ENCODE data around the gene KAZALD1.
"Not testable (repeated sequence)": the region's sequence is repeated elsewhere in the genome, so short reads cannot be mapped to it uniquely, and the experiment has no call there.

Gene KAZALD1

DNA sequence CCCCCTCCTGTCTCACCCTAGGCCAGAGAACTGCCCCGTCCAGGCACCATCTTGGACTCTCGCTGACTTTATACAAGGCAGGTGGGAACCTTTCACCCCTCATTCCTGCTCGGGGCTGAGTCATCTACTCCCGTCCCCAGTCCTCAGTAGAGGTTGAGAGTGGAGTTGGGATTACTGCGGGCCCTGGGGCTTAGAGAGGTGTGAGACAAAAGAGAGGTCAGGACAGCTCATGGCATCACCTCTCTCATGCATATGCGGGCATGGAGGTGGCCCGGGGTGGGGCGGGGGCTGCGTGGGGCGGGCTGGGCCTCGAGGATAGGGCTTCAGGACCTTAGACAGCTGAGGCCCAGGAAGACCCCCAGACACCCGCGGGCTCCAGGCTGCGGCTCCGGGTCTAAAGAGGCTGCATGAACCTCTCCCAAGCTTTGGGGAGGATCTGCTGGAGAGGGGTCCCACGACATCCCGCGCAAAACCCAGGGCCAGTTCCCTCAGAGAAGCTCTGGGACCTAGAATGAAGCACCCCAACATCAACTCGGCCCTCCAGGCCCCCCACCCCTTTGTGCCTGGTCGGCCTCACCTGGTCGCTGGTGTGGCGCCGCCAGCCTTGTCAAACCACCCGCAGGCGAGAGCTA, 31.2 kb upstream of the KAZALD1 start:
- DNase-seq, result no peak

DNA sequence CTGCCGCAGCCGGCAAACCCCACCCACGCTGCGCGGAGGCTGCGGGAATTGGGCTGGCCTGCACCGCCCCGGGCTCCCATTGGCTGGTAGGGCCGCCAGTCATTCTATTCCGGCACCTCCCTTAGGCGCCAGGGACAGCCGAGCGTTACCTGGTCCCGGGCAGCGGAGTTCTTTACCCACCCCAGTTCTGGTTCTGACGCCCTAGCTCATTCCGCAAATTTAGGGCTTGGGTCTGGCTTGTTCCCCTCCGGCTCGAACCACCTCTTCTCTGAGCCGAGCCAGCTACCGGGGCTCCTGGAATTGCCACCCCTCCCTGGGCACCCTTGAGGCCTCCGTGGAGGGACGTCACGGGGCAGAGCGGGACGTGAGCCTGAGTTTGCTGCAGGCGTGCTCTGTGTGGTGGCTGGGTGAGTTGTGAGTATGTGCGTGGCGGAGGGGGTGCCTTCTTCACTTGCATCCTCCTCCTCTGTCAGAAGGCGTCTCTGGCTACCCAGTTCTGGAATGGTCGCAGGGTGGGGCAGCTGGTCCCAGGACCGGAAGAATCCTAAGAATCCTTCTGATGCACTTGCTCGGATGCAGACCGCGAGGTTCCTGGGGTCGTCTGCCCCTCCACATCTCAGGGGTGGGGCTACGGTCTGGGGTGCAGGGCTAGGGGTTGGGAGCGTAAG, 30.5 kb upstream of the KAZALD1 start, which contains the start of the genes PDZD7 and SFXN3:
Gene PDZD7, minus strand, starts transcription at position 2 of the 668 bp plus-strand sequence. CDS start 910 bp downstream, outside the sequence.
Gene SFXN3, plus strand, starts transcription at position 107 of the 668 bp plus-strand sequence. CDS start 3,461 bp downstream, outside the sequence.
- DNase-seq, result peak; percentile 34 to 99 (median 90)

DNA sequence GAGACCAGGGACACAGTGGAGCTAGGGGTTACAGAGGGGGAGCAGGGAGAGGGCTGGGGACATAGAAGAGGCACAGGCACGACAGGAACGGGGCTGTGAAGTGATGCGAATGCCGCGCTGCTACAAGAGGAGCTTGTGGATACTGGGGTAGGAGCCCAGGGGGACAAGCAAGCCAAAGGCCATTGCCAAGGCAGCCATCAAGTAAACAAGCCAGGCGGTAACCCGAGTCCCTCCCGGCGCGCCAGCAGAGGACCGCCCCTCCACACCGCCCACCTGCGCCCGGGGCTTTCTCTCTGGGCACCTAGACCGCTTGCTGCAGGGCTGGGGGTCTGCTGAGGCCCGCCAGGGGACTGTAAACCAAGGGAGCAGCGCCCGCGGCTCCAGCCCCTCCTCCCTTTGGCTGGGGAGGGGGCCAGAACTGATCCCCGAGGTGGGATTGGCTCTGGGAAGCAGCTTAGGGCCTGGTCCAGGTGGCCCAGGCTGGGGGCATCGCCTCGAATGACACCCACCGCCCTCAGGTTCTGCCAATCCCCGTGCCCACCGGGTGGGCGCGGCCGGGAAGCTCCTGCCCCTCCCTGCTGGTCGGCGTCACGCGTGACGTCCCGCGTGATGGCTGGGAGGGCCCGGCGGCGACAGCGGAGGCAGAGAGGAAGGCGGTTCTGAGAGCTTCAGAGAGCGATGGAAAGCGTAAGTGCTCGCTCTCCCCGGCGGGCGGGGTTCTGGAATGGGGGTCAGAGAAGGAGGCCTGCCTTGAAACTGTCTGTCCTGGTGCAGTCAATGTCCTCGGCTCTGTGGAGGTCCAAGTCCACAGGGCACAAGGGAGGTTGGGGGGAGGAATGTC, 29.8 kb upstream of the KAZALD1 start:
- peak; percentile 40 to 91 (median 78) for DNase-seq

DNA sequence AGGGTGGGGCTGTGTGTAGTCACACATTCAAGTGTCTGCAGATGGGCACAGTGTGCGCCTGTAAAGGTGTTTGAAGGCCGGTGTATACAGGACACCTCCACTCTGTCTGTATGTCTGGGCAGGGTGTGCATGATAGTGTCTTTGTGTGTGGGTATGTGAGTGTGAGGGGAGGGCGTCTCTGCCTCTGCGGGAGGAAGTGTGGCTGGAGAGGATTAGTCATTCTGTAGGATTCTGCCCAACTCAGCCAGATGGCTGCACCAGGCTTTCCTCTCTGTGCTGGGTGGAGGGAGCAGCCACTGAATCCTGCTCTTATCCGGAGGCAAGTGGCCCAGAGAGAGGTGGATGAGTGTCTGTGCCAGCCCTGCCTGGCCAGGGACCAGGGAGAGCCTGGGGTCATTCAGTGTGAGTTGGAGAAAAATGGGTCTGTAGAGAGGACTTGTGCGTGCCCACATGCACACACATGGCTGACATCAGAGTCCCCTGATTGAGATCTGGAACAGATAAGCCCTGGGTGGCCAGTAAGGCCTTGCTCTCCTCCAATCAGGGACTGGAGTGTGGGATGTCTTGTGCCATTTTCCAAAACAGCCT, 29.1 kb upstream of the KAZALD1 start:
- DNase-seq, result peak in 46 of 56 donors; percentile 37 to 86 (median 69)

DNA sequence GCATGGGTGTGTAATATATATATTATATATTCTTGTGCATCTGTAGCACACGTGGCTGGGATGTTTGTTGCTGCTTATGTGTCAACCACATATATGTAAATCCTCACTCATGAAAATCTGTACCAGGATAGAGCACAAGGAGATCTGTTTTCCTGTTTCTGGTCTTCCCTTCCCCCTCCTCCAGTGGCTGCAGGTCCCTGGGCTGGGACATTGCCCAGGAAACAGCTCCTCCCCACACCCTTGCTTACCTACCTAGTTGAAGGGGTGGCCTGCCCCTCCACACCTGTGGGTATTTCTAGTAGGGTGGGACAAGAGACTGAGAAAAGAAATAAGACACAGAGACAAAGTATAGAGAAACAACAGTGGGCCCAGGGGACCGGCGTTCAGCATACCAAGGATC, 28.5 kb upstream of the KAZALD1 start:
- no peak for DNase-seq

DNA sequence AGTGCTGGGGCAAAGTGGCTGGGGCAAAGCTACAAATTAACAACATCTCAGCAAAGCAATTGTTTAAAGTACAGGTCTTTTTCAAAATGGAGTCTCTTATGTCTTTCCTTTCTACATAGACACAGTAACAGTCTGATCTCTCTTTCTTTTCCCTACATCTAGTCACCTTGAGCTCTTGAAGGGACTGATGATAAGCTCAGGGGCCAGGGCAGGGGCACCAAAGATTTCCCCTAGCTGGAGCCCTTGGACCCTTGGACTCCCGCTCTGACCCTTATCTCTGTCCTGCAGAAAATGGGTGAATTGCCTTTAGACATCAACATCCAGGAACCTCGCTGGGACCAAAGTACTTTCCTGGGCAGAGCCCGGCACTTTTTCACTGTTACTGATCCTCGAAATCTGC, 27.4 kb upstream of the KAZALD1 start:
- not testable (repeated sequence) for DNase-seq

DNA sequence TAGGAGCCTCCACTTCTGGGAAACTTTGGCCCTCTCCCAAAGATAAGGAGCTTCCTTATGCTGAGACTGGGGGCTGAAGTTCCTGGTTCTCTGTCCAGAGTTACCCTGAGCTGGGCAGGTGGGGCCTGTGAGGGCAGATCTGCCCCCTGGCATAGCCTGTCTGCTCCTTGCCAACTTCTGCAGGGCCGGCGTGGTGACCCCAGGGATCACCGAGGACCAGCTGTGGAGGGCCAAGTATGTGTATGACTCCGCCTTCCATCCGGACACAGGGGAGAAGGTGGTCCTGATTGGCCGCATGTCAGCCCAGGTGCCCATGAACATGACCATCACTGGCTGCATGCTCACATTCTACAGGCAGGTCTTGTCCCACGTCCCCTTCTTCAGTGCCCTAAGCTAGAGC, 26.5 kb upstream of the KAZALD1 start:
- no peak for DNase-seq

DNA sequence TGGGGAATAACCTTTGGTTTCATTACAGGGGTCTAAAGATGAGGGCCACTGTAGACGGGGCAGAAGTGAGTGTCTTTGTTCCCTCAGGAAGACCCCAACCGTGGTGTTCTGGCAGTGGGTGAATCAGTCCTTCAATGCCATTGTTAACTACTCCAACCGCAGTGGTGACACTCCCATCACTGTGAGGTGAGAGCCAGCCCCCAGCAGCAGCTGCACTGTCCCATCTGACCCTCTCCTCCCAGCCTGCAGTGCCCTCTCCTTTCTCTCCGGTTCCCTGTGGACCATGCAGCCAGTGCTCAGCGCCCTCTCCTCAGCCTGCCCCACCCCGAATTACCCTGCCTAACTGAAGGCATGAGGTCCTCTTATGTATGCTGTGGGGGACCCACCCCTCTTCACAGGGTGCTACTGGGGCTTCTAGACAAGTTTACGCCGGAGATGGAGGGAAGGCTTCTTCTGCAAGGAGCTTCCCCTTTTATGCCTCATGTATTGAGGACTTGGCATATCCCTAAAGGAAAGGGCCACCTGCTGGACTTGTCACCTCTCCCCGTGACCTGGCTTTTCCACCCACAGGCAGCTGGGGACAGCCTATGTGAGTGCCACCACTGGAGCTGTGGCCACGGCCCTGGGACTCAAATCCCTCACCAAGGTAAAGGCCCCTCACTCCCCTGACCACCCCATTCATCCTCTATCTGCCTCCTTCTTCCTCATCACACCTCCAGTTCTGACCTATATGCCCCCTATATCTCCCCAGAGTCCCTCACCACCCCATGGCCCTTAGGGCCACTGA, 25.7 kb upstream of the KAZALD1 start:
- DNase-seq, result no peak

DNA sequence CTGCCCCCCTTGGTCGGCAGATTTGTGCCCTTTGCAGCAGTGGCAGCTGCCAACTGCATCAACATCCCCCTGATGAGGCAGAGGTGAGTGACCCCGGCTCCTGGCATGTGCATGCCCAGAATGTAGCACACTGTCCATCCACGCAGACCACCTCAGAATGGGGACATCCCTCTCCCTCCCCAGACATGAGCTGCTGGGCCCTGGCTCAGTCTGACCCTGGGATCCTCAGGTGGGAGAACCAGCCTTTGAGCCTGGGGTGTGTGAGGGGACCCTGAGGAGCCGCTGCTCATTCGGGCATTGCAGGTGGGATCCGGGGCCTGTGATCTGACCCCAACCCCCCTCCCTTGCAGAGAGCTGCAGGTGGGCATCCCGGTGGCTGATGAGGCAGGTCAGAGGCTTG, 25.1 kb upstream of the KAZALD1 start:
- no peak for DNase-seq

DNA sequence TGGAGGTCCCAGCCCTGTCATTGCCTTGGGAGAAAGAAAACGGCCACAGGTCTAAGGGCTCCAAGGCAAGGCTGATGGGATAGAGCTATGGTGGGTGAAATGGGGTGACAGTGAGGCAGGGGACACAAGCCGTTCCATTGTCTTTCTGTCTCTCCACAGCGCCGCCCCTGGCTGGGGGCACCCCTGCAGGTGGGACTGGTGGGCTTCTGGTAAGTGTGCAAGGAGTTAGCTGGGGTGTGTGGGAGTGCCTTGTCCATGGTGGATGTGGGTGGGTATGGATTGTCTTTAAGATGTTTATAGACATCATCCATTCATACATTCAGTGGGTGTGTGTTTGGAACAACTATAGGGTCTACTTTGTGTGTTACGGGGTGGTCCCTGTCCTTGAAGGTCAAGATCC, 23.3 kb upstream of the KAZALD1 start:
- DNase-seq, result no peak

DNA sequence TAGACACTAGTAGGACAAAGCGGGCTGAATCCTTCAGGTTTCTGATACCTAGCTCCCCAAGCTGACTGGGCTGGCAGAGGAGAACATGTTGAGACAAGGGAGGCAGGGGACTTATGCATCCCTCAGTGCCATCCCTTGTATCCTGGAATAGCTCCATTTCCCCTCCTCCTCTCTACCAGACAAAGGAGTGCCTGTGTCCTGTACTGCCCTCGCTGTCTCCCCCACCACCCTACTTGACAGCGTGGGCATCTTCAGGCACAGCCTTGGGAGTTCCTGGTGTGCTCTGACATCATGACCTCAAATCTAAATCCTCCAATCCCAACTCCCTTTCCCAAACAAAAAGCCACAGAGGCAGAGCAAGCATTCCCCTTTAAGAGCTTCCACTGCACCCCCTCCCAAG, 21.7 kb upstream of the KAZALD1 start:
- DNase-seq, result peak in 4 of 56 donors; percentile 7 to 28 (median 21)

DNA sequence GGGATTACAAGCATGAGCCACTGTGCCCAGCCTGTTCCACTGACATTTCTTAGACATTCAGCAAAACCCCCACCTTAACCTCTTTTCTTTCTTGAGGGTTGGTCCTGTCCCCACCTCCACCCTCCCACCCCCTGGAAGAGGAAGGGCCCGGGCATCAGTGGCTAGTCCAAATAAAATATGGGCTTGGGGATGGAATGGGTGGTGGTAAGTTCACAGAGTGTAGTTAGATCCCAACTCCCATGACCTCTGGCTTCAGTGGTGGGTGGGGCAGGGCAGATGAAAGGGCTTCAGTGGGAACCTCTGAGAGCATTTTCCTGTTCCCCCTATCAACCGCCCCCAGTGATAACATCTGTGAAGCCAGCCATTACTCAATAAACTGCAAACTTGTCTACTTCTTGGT, 20.9 kb upstream of the KAZALD1 start:
- DNase-seq, result no peak

DNA sequence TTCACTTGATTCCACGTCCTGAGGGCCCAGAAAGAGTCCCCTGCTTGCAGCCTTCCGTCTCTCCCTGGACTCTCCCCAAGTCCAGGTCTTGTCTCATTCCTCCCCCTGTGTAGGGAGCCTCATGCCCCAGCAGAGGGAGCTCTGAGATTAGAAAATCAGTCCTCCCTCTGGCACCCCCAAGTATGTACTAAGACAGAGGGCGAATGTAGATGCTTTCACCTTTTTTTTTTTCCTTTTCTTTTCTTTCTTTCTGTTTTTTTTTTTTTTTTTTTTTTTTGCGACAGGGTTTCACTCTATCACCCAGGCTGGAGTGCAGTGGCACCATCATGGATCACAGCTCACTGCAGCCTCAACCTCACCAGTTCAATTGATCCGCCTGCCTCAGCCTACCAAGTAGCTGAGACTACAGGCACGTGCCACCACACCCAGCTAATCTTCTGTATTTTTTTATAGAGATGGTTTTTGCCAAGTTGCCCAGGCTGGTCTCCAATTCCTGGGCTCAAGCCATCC, 20.5 kb upstream of the KAZALD1 start:
- DNase-seq, result peak in 54 of 56 donors; percentile 6 to 90 (median 56)

DNA sequence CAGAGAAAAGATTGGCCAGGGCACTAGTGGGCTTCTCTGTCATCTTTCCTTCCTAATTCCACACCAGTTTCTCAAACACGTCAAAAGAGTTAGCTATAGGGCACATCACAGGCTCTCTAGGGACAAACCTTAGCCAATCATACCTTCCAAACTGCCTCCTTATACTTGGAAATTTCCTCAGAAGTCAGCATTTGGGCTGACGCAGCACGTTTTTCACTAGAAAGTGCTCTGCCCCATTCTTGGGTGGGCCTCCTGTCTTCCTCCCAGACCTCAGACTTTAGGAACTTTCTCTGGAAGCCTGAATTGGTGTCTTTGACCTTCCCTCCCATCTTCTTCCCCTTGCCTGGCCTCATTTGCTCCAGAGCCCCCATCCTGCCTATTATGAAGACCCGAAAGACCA, 19.7 kb upstream of the KAZALD1 start:
- DNase-seq, result no peak

DNA sequence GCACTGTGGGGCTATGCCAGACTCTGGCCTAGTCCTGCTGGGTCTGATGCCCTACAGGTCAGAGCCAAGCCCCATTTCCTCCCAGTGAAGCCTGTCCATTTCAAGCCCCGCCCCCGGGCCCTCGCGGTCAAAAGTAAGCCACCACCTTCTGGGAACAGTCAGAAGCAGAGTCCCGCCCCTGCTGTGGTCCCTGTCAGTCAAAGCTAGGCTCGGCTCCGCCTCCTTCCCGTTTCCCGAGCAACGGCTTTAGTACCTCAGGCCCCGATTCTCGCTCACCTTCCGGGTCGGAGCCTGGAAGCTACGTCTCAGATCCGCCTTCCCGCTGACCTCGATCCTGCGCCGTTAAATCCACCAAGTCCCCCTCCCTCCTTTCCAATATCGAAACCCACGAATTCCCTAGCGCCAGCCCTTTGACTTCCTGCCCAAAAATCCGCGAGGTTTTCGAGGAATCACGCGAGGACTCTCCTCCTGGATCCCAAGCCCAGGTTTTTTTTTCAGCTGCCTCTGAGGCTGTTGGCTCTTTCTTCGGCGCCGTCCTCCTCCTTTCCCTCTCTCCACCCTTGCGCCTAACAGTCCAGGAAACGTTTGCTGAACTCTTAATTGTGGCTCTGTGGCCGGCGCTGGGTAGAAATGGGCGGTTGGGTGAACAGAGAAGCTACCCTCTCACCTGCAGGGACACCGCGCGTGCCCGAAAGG, 19.0 kb upstream of the KAZALD1 start:
- peak in 54 of 56 donors; percentile 23 to 94 (median 73) for DNase-seq

DNA sequence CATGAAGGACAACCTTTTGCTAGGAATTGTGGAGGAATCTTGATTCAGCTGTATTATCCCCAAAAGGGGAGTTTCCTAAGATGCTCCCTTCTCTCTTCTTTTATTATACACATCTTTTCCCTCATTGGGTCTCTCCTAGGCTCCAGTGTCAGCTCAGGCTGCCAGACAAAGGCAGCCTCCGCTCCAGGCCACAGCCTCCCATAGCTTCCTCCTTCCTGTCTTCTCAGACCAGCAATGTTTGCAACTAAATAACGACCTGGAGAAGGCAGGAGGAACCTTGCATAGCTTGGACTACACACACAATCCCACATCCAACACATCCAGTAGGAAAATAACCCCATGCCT, 18.5 kb upstream of the KAZALD1 start:
- DNase-seq, result no peak

DNA sequence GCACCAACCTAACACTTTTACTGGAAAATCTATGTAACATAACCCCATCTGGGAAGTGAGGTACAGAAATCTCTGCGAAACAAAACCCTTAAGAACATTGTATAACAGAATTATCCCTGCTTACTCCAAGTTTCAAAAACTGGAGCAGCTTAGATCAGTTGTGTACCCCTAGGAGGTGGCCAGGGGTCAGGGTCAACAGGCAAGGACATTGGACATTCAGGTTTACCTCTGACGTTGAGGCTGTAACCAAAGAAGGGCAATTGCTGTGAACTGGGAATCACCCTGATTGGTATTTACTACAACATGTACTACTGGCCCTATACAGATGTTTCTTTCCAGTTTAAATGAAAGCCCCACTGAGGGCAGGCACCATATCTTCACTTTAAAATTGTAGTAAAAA, 17.7 kb upstream of the KAZALD1 start:
- DNase-seq, result no peak

DNA sequence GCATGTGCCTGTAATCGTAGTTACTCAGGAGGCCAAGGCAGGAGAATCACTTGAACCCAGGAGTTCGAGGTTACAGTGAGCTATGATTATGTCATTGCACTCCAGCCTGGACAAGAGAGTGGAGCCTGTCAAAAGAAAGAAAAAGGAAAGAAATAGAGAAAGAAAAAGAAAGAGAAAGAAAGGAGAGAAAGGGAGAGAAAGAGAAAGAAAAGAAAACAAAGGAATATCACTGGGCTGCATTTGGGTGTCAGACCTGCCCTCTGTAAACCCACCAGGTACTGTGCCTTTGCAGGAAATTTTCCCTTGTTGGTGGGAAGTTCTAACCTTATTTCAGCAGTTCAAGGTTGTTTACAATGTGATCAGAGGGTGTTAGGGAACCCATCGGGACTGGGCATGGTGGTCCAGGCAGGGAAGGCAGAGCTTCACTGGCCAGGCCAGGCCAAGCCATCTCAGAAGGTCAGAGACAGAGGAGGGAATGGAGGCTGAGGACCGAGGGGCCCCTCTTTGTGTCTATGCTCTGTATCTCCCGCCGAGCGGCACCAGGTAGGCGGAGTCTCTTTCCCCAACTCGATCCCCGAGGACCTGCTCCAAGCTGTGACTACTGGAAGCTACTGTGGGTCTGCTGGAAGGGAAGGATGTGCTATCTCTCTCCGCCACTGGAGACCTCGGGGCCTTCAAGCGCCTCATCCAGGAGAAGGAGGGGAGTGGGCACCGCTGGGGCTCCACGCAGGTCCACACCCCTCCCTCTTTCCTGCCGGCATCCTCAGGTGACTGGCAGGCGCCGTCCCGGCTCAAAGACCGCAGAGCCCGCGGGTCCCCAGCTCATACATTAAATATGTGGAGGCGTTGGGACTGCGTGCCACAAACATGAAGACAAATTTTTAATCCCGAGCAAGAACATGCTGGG, 15.2 kb upstream of the KAZALD1 start:
- DNase-seq, result no peak

DNA sequence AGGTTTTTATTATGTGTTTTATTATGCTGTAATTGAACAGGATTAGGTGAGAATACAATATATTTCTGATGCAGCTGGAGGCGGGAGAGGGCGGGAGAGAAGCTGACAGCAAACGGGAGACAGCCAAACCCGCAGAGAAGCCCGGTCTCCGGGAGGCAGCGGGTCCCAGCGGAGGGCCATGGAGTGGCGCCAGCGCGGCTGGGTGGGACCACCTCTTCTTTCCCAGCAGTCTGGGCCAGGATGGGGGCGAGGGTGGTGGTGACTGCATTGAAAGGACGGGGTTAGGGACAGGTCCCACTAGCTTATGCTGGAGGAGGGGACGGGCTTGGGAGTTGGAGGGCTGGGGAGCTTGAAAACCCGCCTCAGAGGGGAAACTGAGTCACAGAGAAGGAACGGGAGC, 14.5 kb upstream of the KAZALD1 start:
- DNase-seq, result no peak

All from amygdala (tissue), 56 donors.